H1 (cell line): ENCODE measurements around the gene SFMBT2. TPM values are rescaled to one million over a fixed set of nuclear protein-coding genes. Genes with fewer than 3 reads are reported as not detected.

ENCODE experiments used
- CTCF ChIA-PET: fragments of 300-600 bp; sonication (Branson Sonifier 250); formaldehyde crosslinking; loops from one replicate; lab custom pipeline; 2021; ENCODE audit not compliant: partially characterized antibody; lab: Charles Lee
- POLR2A ChIA-PET: fragments of 300-600 bp; sonication (Branson Sonifier 250); formaldehyde crosslinking; loops from one replicate; lab custom pipeline; 2021; ENCODE audit warnings: inconsistent platforms; ENCODE audit not compliant: partially characterized antibody; lab: Charles Lee
- DNase-seq, 2 experiments: peaks; one replicate each; pipeline versions ENCODE4 v3.0.0 to v3.0.0-alpha.2; 2010 to 2022; ENCODE audit warnings: low spot score in 2 of 2, low read depth in 1 of 2, mixed read lengths in 1 of 2
- FAIRE-seq: peaks from 2 replicates; lab custom pipeline; 2011; peaks lifted over from hg19 to GRCh38; lab: Jason Lieb, UNC
- H2AFZ ChIP-seq: 2 replicates; pipeline ENCODE4 v1.8.1; 2012; ENCODE audit warnings: low read length, inconsistent platforms
- H2AK5ac ChIP-seq: 2 replicates; pipeline ENCODE4 v1.6.1; 2013; ENCODE audit warnings: low read depth, low read length
- H2BK120ac ChIP-seq: replicated peaks from 2 replicates; pipeline ENCODE3; 2013; ENCODE audit warnings: low read depth, low read length, inconsistent platforms
- H2BK12ac ChIP-seq: 2 replicates; pipeline ENCODE4 v1.6.1; 2013; ENCODE audit warnings: low read depth, low read length
- H2BK15ac ChIP-seq: 2 replicates; pipeline ENCODE4 v1.6.1; 2013; ENCODE audit warnings: low read length
- H2BK20ac ChIP-seq: 2 replicates; pipeline ENCODE4 v1.6.1; 2013; ENCODE audit warnings: low read length
- H2BK5ac ChIP-seq: 2 replicates; pipeline ENCODE4 v1.6.1; 2013; ENCODE audit warnings: low read depth, low read length
- H3K14ac ChIP-seq: 2 replicates; pipeline ENCODE4 v1.6.1; 2013; ENCODE audit warnings: inconsistent platforms; ENCODE audit not compliant: insufficient read length
- H3K18ac ChIP-seq: 2 replicates; pipeline ENCODE4 v1.6.1; 2013; ENCODE audit warnings: low read length; ENCODE audit errors: extremely low read depth
- H3K23ac ChIP-seq: 2 replicates; pipeline ENCODE4 v1.6.1; 2013; ENCODE audit warnings: inconsistent platforms; ENCODE audit not compliant: insufficient read length
- H3K23me2 ChIP-seq: 2 replicates; pipeline ENCODE4 v1.6.1; 2013; ENCODE audit warnings: low read depth, low read length
- H3K27ac ChIP-seq: 2 replicates; pipeline ENCODE4 v1.6.1; 2011; ENCODE audit warnings: low read depth, low read length, inconsistent platforms
- H3K27me3 ChIP-seq, 4 experiments: replicated peaks in 1 of 4; 1 replicate in 1 of 4; 2 replicates in 3 of 4; pipeline versions ENCODE4 v1.6.1 to v1.8.1; 2011 to 2013; ENCODE audit warnings: low read length in 3 of 4, mild to moderate bottlenecking in 3 of 4, inconsistent platforms in 2 of 4, mixed read lengths in 2 of 4, moderate library complexity in 1 of 4; ENCODE audit not compliant: control insufficient read depth in 3 of 4, insufficient read depth in 3 of 4; ENCODE audit errors: extremely low read depth in 1 of 4
- H3K36me3 ChIP-seq, 4 experiments: 2 replicates each; pipeline versions ENCODE4 v1.6.1 to v1.8.1; 2011 to 2013; ENCODE audit warnings: mild to moderate bottlenecking in 4 of 4, low read length in 3 of 4, moderate library complexity in 2 of 4, control low read depth in 1 of 4, inconsistent platforms in 1 of 4; ENCODE audit not compliant: insufficient read depth in 4 of 4, control insufficient read depth in 2 of 4
- H3K4ac ChIP-seq: replicated peaks from 2 replicates; pipeline ENCODE3; 2013; ENCODE audit warnings: low read length, low read depth, mixed read lengths, inconsistent platforms; ENCODE audit not compliant: insufficient read length
- H3K4me1 ChIP-seq, 4 experiments: replicated peaks in 1 of 4; 1 replicate in 1 of 4; 2 replicates in 3 of 4; pipeline versions ENCODE4 v1.6.1 to v1.8.1; 2011 to 2013; ENCODE audit warnings: low read length in 3 of 4, inconsistent platforms in 2 of 4, mixed read lengths in 1 of 4; ENCODE audit not compliant: insufficient read depth in 4 of 4, control insufficient read depth in 3 of 4
- H3K4me2 ChIP-seq, 2 experiments: 2 replicates each; pipeline versions ENCODE4 v1.6.1 to v1.8.1; 2011 to 2013; ENCODE audit warnings: low read depth in 2 of 2, low read length in 2 of 2, control low read depth in 1 of 2, inconsistent platforms in 1 of 2, mild to moderate bottlenecking in 1 of 2; ENCODE audit not compliant: insufficient read depth in 1 of 2
- H3K4me3 ChIP-seq, 4 experiments: fragments of 200-600, 300-600 bp in 1 of 4; sonication (generic), shearing (Covaris generic), sonication (Bioruptor Twin) in 1 of 4; 2 replicates each; pipeline versions ENCODE4 v1.5.1 to v1.8.1; 2011 to 2016; ENCODE audit warnings: low read length in 4 of 4, low read depth in 3 of 4, control low read depth in 2 of 4, inconsistent platforms in 2 of 4, mild to moderate bottlenecking in 2 of 4, mixed read lengths in 1 of 4, moderate library complexity in 1 of 4; ENCODE audit not compliant: insufficient read depth in 2 of 4; ENCODE audit errors: extremely low read depth in 1 of 4
- H3K56ac ChIP-seq: replicated peaks from 2 replicates; pipeline ENCODE3; 2013; ENCODE audit warnings: low read depth, mild to moderate bottlenecking, mixed read lengths, low read length, inconsistent platforms; ENCODE audit not compliant: insufficient read length
- H3K79me1 ChIP-seq: 2 replicates; pipeline ENCODE4 v1.6.1; 2013; ENCODE audit warnings: low read depth, low read length, control low read depth
- H3K79me2 ChIP-seq, 2 experiments: 2 replicates each; pipeline versions ENCODE4 v1.6.1 to v1.8.1; 2012 to 2013; ENCODE audit warnings: low read length in 2 of 2, mild to moderate bottlenecking in 2 of 2, inconsistent platforms in 1 of 2; ENCODE audit not compliant: insufficient read depth in 2 of 2, control insufficient read depth in 1 of 2
- H3K9ac ChIP-seq, 4 experiments: replicated peaks in 1 of 4; 1 replicate in 1 of 4; 2 replicates in 3 of 4; pipeline versions ENCODE4 v1.6.1 to v1.8.1; 2011 to 2013; ENCODE audit warnings: low read depth in 3 of 4, low read length in 3 of 4, control low read depth in 2 of 4, mild to moderate bottlenecking in 2 of 4, moderate library complexity in 2 of 4, inconsistent platforms in 1 of 4; ENCODE audit errors: extremely low read depth in 1 of 4
- H3K9me3 ChIP-seq, 2 experiments: 2 replicates each; pipeline versions ENCODE4 v1.6.1 to v1.8.1; 2012 to 2013; ENCODE audit warnings: mild to moderate bottlenecking in 2 of 2, moderate library complexity in 2 of 2, control low read depth in 1 of 2, inconsistent platforms in 1 of 2, low read depth in 1 of 2, low read length in 1 of 2, mixed read lengths in 1 of 2; ENCODE audit not compliant: insufficient read depth in 2 of 2
- H4K20me1 ChIP-seq, 2 experiments: replicated peaks in 1 of 2; 2 replicates each; pipeline versions ENCODE3 to v1.8.1; 2011 to 2013; ENCODE audit warnings: inconsistent platforms in 2 of 2, low read length in 2 of 2, mild to moderate bottlenecking in 1 of 2; ENCODE audit not compliant: insufficient read depth in 2 of 2, control insufficient read depth in 1 of 2
- H4K5ac ChIP-seq: 2 replicates; pipeline ENCODE4 v1.6.1; 2013; ENCODE audit warnings: low read length, low read depth, mixed read lengths, inconsistent platforms; ENCODE audit not compliant: insufficient read length
- H4K8ac ChIP-seq: 2 replicates; pipeline ENCODE4 v1.8.0; 2013; ENCODE audit warnings: mild to moderate bottlenecking, moderate library complexity, low read length, inconsistent platforms; ENCODE audit not compliant: insufficient read depth; ENCODE audit errors: extremely low read depth
- H4K91ac ChIP-seq: replicated peaks from 2 replicates; pipeline ENCODE3; 2013; ENCODE audit warnings: low read length, mixed read lengths, inconsistent platforms; ENCODE audit not compliant: insufficient read length
- JUND ChIP-seq: IDR thresholded peaks from 2 replicates; pipeline ENCODE4 v1.6.1; 2011; ENCODE audit warnings: mild to moderate bottlenecking, improper control_type of control experiment, low read length
- PHF8 ChIP-seq: fragments of 200-600 bp; sonication (generic); conservative IDR thresholded peaks from 2 replicates; pipeline ENCODE4 v1.7.1; 2012; ENCODE audit warnings: low read depth, mild to moderate bottlenecking, inconsistent platforms, low read length, moderate library complexity
- POLR2A ChIP-seq, 2 experiments: IDR thresholded peaks; 1 replicate in 1 of 2; 2 replicates in 1 of 2; pipeline ENCODE4 v1.6.1; 2011; ENCODE audit warnings: low read depth in 2 of 2, low read length in 2 of 2, mild to moderate bottlenecking in 2 of 2; ENCODE audit errors: control extremely low read depth in 1 of 2
- RXRA ChIP-seq: IDR thresholded peaks from 2 replicates; pipeline ENCODE4 v1.6.1; 2011; ENCODE audit warnings: low read depth, mild to moderate bottlenecking, low read length, moderate library complexity; ENCODE audit not compliant: insufficient read depth
- SP4 ChIP-seq: IDR thresholded peaks from 2 replicates; pipeline ENCODE4 v1.6.1; 2012; ENCODE audit warnings: low read length, inconsistent platforms
- YY1 ChIP-seq: IDR thresholded peaks from 2 replicates; pipeline ENCODE4 v1.6.1; 2011; ENCODE audit warnings: low read depth, mild to moderate bottlenecking, low read length
- WGBS, 2 experiments: shearing (Covaris generic) in 1 of 2; methylation state at CpG; one replicate each; pipeline versions ENCODE4 v1.1.6 to v1.1.7; 2013 to 2015; ENCODE audit warnings: low lambda C conversion rate in 2 of 2, mixed read lengths in 2 of 2, inconsistent platforms in 1 of 2, low coverage in 1 of 2, missing lambda C conversion rate in 1 of 2; ENCODE audit not compliant: insufficient replicate concordance in 2 of 2, insufficient coverage in 1 of 2, insufficient read length in 1 of 2; ENCODE audit errors: extremely low coverage in 1 of 2, missing lambda C conversion rate in 1 of 2; 5-methylcytosine and 5-hydroxymethylcytosine counted together
- polyA plus RNA-seq, 7 experiments: library from polyadenylated mRNA; depleted of rRNA in 3 of 7; stranded (reverse) in 5 of 7; unstranded in 2 of 7; fragments of >200 nt in 5 of 7; fragments of 200-250 nt in 2 of 7; gene quantifications; 1 replicate in 5 of 7; 2 replicates in 1 of 7; 4 replicates in 1 of 7; pipeline versions ENCODE4 v1.2.1 to v1.2.3, GENCODE V29; 2011 to 2013; ENCODE audit warnings: missing spikeins in 2 of 7, mixed read lengths in 2 of 7
- total RNA-seq: library from RNA; stranded (reverse); fragmentation: NEBNext Ultra II Directional; extraction: Animal tissue kit (Norgen Biotek cat#: 25700); gene quantifications from 2 replicates; pipeline ENCODE4 v1.2.1, GENCODE V29; 2021

SFMBT2 gene
- total and polyA plus RNA-seq, 2 of the 8 experiments (the other 6 are each of a cell fraction or from before 2014, with no cell fraction given), result 2.9 to 11.0 TPM

- Histone ChIP-seq H4K91ac (no peak overlapping the region), H3K4me2 (no peak overlapping the region), H2BK5ac (no peak overlapping the region), H3K27me3 (no peaks in the 10 kb centered on the region), H3K18ac (no peak overlapping the region), H3K27ac (no peak overlapping the region), H3K23ac (no peak overlapping the region), H2BK20ac (no peak overlapping the region), H2BK120ac (no peak overlapping the region), H2BK15ac (no peak overlapping the region), H3K23me2 (no peaks in the 10 kb centered on the region), H3K56ac (no peak overlapping the region), H3K4me1 (no peaks in the 10 kb centered on the region), H3K4me3 (no peak overlapping the region), H3K36me3 (peaks cover 0 to 13% (median 6%) of the 10 kb centered on the region in 4 experiments; a peak in 6 of 8 replicates), H2AK5ac (no peak overlapping the region), H4K5ac (no peak overlapping the region), H4K8ac (no peak overlapping the region), H3K79me2 (no peaks in the 10 kb centered on the region), H3K9me3 (peaks cover 0 to 8% of the 10 kb centered on the region in 2 experiments; a peak in 2 of 4 replicates), H3K4ac (no peak overlapping the region), H2AFZ (no peak overlapping the region), H3K79me1 (no peaks in the 10 kb centered on the region), H2BK12ac (no peak overlapping the region), H4K20me1 (no peaks in the 10 kb centered on the region), H3K14ac (no peak overlapping the region), H3K9ac (no peak overlapping the region)
- DNase-seq (no peak), FAIRE-seq (no peak)
- WGBS, 2 experiments, result 85% methylated on average over 12 of the region's 12 CpGs; no CpG with 5 or more reads in 1 of the 2 experiments
- POLR2A ChIA-PET, result no interaction called here
- CTCF ChIA-PET, result interaction anchor here (1.5 kb wide), 1 partner anchor 13 kb away, joined by 3 read pairs; no protein-coding TSS in a partner anchor
- no peak for TF ChIP-seq YY1
- TF ChIP-seq RXRA, result no peak
- TF ChIP-seq PHF8, result no peak
- no peak for TF ChIP-seq JUND
- no peak for TF ChIP-seq POLR2A (IDR thresholded peaks at IDR 0.05; ENCODE audit: control extremely low read depth in 1 of 2, low read depth in 2 of 2, low read length in 2 of 2)
- no peak for TF ChIP-seq SP4
These were observed 231.3 kb downstream of the SFMBT2 start for GRCh38 chr10:7179536-7179935.
